NCI-H1092 treated with DMSO at 0.1 percent for 48 hours (cell line): ENCODE results near the gene RGS10.

Source experiments
- DNase-seq: peaks from one replicate; lab custom pipeline; 2025; lab: John Stamatoyannopoulos, UW

RGS10 gene

DNA sequence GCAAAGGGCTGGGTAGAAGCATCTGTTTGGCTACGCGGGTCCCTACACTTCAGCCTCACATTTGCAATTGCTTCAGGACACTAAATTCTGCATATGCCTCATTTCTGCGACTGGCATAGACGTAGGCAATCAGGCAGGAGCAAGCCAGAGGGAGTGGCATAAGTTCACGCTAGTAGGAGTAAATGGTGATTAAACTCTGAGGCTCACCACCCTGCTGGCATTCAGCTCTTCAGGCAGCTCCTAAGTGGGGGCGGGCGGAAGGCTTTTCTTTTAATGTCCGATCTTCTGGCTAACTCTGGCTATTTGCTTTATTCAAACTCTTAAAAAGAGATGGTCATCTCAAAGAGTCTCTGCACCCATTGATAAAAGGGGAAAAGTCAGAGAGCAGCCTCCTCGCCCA is 45.3 kb downstream of the RGS10 start:
- DNase-seq = no peak

DNA sequence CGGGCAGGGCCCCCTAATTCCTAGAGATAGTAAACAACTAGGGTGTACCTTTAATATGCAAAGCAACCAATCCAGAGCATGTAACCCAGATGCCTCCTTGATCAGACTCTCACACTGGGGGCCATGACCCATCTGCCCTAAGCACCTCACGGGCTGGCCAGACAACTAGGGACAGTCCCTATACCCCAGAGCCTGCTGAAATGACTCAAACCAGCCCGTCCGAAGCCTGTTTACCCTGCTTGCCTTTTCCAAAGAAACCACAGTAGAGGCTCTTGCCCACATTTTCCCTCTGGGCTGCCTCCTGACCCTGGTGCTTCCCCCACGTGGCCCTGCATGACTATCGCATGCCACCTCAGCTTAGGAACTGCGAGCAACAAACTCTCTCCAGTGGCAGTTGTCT is 46.2 kb downstream of the RGS10 start:
- DNase-seq = no peak

GRCh38 chr10:119495545-119495944 is 47.0 kb downstream of the RGS10 start:
- no peak for DNase-seq

DNA sequence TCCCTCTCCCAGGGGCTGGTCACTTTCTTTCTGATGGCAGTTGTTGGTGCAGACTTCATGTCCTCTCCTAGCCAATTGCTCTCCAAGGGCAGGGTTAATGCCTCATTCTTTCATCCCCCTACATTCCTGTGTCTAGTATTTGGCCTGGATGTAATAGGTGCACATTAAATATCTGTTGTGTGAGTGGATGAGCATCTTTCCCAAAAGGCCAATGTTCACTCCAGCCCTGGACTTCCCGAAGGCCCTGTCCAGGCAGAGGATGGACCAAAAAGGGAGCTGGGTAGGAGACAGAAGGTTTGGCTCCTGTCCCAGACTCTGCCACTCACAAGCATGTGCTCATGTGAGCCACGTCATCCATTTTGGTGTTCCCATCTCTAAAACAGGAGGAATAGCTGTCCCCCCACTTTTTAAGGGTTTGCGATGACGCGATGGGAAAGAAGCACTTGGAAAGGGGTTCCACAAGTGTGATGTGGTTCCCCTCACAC is 47.5 kb downstream of the RGS10 start:
- DNase-seq = no peak

DNA sequence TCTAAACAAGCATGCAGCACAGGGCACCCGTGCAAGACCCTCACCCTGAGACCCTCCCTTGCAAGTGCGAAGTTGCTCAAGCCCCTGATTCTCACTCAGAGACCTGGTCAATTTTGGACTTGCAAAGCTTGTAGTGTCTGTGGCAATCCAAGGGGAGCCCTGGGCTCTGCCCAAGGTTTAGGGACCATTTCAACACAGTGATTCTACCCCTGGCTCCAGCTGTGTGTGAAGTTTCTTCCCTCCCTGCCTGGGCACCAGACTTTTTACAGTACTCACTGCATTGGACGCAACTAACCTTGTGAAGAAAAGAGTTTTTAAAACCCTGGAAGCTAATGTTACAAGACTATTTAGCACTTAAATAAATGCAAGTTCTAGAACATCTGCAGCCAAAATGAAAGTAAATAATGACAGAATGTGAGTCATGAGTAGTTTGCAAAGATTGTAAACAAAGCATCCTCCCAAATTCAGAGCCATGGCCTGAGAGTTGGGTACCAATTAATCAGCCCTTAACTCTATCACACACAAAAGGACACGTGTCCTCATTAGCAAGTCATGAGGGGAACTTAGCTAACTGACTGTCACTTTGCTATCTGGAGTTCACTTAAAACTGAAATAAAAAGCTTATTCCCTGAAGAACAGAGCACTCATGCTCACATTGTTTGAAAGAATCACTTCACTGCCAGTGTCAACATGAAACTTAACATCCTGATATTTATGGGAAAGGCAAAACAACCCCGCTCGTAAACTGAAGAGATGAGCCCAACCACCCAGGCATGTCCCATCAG is 48.1 kb downstream of the RGS10 start:
- DNase-seq = no peak

- DNase-seq = no peak
These were observed 49.4 kb downstream of the RGS10 start for GRCh38 chr10:119493155-119493554.

DNA sequence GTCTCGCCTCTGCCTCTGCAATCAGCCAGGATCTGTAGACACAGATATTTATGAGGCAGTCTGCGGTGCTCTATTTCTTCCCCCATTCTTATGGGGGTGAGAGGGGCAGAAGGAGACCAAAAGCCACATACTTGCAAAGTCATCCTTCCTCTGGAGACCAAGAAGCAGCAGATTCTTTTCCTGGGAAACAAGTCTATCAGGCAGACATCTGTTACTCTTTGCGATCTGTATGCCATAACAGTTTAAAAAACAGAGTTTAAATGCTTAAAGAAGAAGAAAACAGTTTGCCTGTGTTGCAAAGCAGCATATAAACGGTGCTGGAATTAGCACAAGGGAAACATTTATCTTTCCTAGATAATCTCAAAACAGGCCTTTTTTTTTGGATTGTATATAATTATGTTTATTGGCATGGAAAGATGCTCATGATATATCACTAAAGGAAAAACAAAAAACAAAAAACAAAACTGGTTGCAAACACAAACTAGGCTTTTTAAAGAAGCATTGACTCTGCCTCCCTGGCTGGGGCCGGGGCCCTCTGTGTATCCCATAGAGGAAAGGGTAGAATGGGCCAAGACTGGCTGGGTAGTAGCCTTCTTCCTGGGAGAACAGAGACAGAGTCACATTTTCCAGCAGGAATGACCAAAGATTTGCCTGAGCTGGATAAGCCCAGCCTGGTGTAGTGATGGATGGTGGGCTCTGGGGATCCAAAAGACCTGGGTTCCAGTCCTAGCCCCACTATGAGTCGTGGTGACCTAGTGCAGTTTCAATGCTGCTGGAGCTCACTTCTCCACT is 50.4 kb downstream of the RGS10 start:
- DNase-seq = no peak

GRCh38 chr10:119489991-119490326 is 52.6 kb downstream of the RGS10 start:
- DNase-seq = no peak

DNA sequence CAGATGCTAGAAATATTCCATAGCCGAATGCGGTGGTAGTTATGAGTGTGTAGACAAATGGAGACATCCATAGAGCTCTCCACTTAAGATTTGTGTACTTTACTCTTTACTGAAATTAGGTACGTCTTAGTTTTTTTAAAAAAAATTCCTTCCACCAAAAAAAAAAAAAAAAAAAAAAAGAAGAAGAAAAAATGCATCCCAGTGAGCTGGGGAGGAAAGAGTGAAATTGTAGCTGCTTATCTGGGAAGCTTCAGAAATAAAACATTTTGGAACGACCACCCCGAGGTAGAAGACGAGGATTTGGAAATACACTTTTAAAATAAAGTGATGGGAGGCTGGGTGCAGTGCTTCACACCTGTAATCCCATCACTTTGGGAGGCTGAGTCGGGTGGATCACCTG is 53.8 kb downstream of the RGS10 start:
- DNase-seq = no peak

DNA sequence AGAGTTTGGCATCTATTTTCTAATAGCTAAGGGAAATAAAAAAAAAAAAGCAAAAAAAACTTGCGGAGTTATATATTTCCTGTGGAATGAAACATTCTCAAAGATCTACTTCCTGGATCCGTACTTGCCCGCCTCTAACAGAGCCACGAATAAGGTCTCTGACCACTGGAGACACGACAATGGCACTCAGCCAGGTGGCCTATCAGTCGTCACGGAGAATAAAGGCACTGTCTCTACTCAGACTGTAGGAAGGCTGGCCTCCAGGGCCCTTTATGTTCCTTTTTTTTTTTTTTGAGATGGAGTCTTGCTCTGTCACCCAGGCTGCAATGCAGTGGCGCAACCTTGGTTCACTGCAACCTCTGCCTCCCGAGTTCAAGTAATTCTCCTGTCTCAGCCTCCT is 58.7 kb downstream of the RGS10 start:
- DNase-seq = no peak

DNA sequence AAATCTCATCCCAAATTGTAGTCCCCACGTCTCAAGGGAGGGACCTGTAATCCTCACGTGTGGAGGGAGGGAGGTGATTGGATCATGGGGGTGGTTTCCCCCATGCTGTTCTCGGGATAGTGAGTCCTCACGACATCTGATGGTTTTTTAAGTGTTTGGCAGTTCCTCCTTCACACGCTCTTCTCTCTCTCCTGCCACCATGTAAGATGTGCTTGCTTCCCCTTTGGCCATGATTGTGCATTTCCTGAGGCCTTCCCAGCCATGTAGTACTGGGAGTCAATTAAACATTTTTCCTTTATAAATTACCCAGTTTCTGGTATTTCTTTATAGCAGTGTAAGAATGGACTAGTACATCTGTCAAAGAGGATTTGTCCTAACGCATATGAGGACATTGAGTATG is 59.5 kb downstream of the RGS10 start:
- DNase-seq = no peak

GRCh38 chr10:119481781-119482426 is 60.6 kb downstream of the RGS10 start:
- no peak for DNase-seq

DNA sequence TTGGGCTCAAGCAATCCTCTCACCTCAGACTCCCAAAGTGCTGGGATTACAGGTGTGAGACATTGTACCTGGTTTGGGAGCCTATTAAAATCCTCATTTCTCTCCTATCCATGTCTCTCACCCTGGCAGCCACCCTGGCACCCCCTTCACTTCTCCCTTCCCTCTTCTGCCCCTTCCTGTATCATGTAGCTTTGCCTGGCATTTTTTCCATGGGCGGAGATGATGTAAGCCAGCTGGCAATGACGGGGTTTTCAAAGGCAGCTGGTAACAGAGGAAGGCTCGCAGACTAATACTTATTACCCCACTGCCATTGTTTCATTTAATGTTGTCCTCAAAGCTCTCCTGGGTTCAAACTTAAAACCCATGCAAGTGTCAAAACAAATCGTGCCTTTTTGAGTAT is 61.9 kb downstream of the RGS10 start:
- no peak for DNase-seq

DNA sequence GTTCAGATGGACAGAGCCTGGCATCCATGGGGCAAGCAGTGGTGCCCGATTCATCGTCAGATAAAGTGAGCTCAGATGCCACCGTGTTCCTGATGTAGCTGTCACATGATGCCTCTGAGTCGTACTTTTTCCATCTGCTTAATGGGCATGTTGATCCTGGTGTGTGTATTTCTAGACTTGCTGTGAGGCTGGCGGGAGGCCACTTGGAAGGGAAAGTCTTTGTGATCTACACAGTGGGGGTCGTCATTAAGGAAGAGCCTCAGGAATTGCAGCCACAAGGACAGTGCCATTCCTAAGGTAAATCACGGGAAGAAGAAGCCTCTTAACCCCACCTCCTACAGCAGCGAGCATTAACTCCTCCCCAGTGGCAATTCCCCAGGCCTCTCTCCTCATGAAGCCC is 63.0 kb downstream of the RGS10 start:
- DNase-seq = no peak

GRCh38 chr10:119478811-119479341 is 63.6 kb downstream of the RGS10 start:
- DNase-seq = no peak

- DNase-seq = no peak
These were observed 64.3 kb downstream of the RGS10 start for GRCh38 chr10:119478111-119478802.

GRCh38 chr10:119477444-119477843 is 65.1 kb downstream of the RGS10 start:
- DNase-seq = no peak

GRCh38 chr10:119474606-119475005 is 67.9 kb downstream of the RGS10 start:
- DNase-seq = no peak

DNA sequence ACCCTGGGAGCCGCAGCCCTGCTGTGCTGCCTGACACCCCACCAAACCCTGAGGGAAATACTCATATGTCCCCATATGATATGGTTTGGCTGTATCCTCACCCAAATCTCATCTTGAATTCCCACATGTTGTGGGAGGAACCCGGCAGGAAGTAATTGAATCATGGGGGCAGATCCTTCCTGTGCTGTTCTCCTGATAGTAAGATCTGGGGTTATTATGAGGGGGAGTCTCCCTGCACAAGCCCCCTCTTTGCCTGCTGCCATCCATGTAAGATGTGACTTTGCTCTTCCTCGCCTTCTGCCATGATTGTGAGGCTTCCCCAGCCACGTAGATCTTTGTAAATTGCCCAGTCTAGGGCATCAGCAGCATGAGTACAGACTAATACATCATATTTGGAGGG is 68.7 kb downstream of the RGS10 start:
- no peak for DNase-seq

DNA sequence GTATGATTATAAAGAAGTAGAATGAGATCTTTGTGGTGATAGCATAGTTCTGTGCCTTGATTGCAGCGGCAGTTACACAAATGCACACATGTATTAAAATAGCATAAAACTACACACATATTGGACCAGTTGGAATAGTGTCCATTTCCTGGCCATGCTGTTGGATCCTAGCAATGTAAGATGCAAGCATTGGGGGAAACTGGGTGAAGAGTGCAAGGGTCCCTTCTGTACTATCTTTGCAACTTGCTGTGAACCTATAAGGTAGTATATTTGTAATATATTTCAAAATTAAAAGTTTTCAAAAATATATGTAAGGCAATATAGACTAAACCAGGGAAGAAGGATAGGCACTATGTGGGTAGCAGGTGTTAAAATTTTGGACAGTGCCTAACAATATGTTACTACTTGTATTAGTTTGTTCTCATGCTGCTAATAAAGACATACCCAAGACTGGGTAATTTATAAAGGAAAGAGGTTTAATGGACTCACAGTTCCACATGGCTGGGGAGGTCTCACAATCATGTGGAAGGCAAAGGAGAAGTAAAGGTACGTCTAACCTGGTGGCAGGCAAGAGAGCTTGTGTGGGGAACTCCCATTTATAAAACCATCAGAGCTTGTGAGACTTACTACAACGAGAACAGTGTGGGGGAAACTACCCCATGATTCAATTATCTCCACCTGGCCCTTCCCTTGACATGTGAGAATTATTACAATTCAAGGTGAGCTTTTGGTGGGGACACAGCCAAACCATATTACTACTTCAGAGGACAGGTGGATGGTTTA is 71.4 kb downstream of the RGS10 start:
- no peak for DNase-seq

GRCh38 chr10:119469846-119470245 is 72.7 kb downstream of the RGS10 start:
- DNase-seq = no peak
